HepG2 (cell line): ENCODE measurements around the gene MAP3K20. TPM values are rescaled to one million over a fixed set of nuclear protein-coding genes. Genes with fewer than 3 reads are reported as not detected.

ENCODE experiments used
- MAFF ChIP-seq: IDR thresholded peaks from 2 replicates; pipeline ENCODE4 v1.6.1; 2011; ENCODE audit warnings: low read depth, low read length, improper control_type of control experiment
- polyA plus RNA-seq, 8 experiments: library from polyadenylated mRNA; depleted of rRNA in 3 of 8; stranded (reverse) in 7 of 8; unstranded in 1 of 8; fragments of >200 nt; fragmentation: Illumina TruSeq in 4 of 8; extraction: Trizol in 4 of 8; gene quantifications; 2 replicates each; pipeline versions ENCODE4 v1.2.1 to v1.2.3, GENCODE V29; 2011 to 2016; ENCODE audit warnings: low read depth in 4 of 8, missing spikeins in 1 of 8, mixed read lengths in 1 of 8; ENCODE audit not compliant: insufficient read depth in 1 of 8
- total RNA-seq, 5 experiments: library from RNA; depleted of rRNA; stranded (reverse); fragments of >200 nt; fragmentation: Illumina TruSeq; extraction: Trizol; gene quantifications; 2 replicates each; pipeline ENCODE4 v1.2.3, GENCODE V29; 2016; ENCODE audit warnings: low read depth in 1 of 5
- TF ChIP-seq, protein P1 (sequence below), 2 experiments: fragments of 450-650 bp in 1 of 2; sonication (generic) in 1 of 2; formaldehyde crosslinking in 1 of 2; IDR thresholded peaks; 2 replicates each; pipeline versions ENCODE4 v1.6.1 to v1.8.0; 2016 to 2022; ENCODE audit warnings: antibody characterized with exemption in 1 of 2, mild to moderate bottlenecking in 1 of 2, missing genetic modification reagents in 1 of 2

The MAP3K20 gene
- total and polyA plus RNA-seq, 2 of the 13 experiments (the other 11 are each of a cell fraction or from before 2014, with no cell fraction given) = 5.2 to 13.5 TPM

GRCh38 chr2:173221132-173221695 is 145.6 kb downstream of the MAP3K20 start (continued):
- TF ChIP-seq, protein P1, sequence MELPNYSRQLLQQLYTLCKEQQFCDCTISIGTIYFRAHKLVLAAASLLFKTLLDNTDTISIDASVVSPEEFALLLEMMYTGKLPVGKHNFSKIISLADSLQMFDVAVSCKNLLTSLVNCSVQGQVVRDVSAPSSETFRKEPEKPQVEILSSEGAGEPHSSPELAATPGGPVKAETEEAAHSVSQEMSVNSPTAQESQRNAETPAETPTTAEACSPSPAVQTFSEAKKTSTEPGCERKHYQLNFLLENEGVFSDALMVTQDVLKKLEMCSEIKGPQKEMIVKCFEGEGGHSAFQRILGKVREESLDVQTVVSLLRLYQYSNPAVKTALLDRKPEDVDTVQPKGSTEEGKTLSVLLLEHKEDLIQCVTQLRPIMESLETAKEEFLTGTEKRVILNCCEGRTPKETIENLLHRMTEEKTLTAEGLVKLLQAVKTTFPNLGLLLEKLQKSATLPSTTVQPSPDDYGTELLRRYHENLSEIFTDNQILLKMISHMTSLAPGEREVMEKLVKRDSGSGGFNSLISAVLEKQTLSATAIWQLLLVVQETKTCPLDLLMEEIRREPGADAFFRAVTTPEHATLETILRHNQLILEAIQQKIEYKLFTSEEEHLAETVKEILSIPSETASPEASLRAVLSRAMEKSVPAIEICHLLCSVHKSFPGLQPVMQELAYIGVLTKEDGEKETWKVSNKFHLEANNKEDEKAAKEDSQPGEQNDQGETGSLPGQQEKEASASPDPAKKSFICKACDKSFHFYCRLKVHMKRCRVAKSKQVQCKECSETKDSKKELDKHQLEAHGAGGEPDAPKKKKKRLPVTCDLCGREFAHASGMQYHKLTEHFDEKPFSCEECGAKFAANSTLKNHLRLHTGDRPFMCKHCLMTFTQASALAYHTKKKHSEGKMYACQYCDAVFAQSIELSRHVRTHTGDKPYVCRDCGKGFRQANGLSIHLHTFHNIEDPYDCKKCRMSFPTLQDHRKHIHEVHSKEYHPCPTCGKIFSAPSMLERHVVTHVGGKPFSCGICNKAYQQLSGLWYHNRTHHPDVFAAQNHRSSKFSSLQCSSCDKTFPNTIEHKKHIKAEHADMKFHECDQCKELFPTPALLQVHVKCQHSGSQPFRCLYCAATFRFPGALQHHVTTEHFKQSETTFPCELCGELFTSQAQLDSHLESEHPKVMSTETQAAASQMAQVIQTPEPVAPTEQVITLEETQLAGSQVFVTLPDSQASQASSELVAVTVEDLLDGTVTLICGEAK (IDR thresholded peaks at IDR 0.05) = no peak
- TF ChIP-seq, protein P1 (CRISPR knock-in tag; IDR thresholded peaks at IDR 0.05) = no peak
- peak; percentile 55; the same call in 1 of the 2 replicates for TF ChIP-seq MAFF
